A549 treated with dexamethasone at 1 μM for 4 hours (cell line): ENCODE measurements around the gene VPS39. TPM values are rescaled to one million over a fixed set of nuclear protein-coding genes. Genes with fewer than 3 reads are reported as not detected.

ENCODE experiments used
- total RNA-seq: library from RNA; stranded (reverse); fragments of 200-300 nt; extraction: Qiagen RNA extraction; gene quantifications from 5 replicates; pipeline ENCODE4 v1.2.3, GENCODE V29; 2022

Gene VPS39, protein sequence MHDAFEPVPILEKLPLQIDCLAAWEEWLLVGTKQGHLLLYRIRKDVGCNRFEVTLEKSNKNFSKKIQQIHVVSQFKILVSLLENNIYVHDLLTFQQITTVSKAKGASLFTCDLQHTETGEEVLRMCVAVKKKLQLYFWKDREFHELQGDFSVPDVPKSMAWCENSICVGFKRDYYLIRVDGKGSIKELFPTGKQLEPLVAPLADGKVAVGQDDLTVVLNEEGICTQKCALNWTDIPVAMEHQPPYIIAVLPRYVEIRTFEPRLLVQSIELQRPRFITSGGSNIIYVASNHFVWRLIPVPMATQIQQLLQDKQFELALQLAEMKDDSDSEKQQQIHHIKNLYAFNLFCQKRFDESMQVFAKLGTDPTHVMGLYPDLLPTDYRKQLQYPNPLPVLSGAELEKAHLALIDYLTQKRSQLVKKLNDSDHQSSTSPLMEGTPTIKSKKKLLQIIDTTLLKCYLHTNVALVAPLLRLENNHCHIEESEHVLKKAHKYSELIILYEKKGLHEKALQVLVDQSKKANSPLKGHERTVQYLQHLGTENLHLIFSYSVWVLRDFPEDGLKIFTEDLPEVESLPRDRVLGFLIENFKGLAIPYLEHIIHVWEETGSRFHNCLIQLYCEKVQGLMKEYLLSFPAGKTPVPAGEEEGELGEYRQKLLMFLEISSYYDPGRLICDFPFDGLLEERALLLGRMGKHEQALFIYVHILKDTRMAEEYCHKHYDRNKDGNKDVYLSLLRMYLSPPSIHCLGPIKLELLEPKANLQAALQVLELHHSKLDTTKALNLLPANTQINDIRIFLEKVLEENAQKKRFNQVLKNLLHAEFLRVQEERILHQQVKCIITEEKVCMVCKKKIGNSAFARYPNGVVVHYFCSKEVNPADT
- total RNA-seq, result 11.7 to 17.2 TPM (median 16.1 TPM) in 5 replicates

DNA sequence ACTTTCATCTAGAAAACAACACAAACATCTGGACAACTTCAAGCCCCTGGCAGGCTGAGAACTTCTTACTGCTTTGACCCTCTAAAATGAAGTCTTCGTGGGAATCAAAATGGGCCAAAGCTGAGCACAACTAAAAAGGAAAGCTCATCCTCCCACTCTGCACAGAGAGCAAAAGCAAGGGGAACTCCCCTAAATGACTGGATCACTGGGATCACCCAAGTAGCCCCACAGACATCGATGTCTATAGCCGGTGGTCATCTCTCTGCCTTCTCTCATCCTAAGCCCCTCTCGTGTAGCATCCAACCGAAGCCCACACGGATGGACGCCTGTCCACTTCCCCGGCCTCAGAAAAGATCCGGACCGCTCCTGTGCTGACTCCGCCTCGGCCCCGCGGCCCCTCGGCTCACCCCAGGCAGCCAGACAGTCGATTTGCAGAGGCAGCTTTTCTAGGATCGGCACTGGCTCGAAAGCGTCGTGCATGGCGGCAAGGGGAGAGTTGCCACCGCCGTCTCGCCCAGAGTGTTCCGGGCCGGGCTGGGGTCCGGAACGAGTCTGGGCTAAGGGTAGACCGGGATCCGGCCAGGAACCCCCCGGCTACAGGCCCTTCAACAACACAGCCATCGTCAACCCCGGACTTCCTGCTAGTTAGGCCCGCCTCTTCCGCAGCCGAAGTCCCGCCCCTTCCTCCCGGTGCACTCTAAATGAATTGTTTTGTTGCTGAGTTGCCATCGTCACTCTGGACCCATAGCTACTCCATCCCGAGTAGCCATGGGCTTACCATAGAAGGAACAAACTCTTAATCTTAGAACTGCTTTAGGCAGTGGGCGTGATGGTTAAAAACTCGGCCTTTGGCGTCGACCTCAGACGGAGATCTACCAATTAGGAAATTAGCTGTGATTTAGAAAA lies at the start of gene VPS39:
Gene VPS39, minus strand, starts transcription at position 631 of the 906 bp plus-strand sequence. Its CDS starts 151 bp downstream, at position 480.

DNA sequence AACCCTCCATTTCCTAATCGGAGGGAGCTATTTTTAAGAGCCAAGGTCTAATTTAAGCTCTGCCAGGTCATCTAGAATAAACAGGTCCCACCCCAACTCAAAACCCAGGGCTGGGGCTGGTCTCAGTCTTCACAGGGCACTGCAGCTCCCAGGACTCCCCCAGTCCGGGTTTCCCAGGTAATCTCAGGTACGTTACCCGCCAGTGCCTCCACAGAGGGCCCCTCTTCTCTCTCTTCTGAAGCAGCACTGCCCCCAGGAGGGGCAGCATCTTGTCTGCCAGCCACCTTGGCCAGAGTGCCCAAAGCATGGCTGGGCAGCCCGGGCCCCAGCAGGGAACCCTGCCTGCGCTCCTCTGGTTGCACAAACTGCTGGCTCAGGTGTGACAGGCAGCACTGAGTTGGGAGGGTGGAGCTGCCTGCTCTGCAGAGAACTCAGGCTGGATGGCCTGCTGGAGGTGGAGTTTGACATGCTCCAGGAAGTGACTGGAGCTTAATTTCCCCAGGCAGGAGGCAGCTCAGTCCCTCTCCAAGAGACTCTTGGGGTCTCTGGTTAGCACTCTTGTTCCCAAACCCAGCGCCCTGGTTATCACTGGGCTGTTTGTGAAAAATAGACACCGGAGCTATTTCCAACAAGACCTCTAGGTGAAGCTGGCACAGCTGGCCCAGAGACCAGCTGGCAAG lies 51.7 kb downstream of the VPS39 start, which contains the start of gene PLA2G4F:
Gene PLA2G4F, minus strand, starts transcription at position 394 of the 680 bp plus-strand sequence. Its CDS starts 87 bp downstream, at position 307.

Other genes starting within 250 kb of the VPS39 start
- 10.8 to 13.3 TPM (median 12.5 TPM) in 5 replicates for gene EHD4, start 235.7 kb downstream of the VPS39 start, total RNA-seq
- gene PLA2G4E, start 187.3 kb downstream of the VPS39 start, total RNA-seq, result 0.01 TPM in 1 of 5 replicates, not detected in the others
- gene PLA2G4D, start 113.7 kb downstream of the VPS39 start, total RNA-seq, result not detected in 5 replicates
- 0.03 to 0.06 TPM in 2 of 5 replicates, not detected in the others for gene PLA2G4F, start 51.7 kb downstream of the VPS39 start, total RNA-seq
- 6.1 to 7.9 TPM (median 7.4 TPM) in 5 replicates for gene GANC, start 64.9 kb upstream of the VPS39 start, total RNA-seq
- 26.3 to 35.5 TPM (median 29.4 TPM) in 5 replicates for gene TMEM87A, start 65.1 kb upstream of the VPS39 start, total RNA-seq
- gene CAPN3, start 151.2 kb upstream of the VPS39 start, total RNA-seq, result 0.22 to 0.59 TPM (median 0.32 TPM) in 4 of 5 replicates, not detected in the other